Sigmoid colon (tissue), 4 donors: Measurements from ENCODE around the gene DCLRE1C.

Experiments used
- CTCF ChIP-seq, 4 experiments: fragments of 450-650 bp in 3 of 4; fragments of 200-600 bp in 1 of 4; IDR thresholded peaks; one replicate each; pipeline ENCODE4 v1.5.1; 2016 to 2019; ENCODE audit warnings: antibody characterized with exemption in 4 of 4, mild to moderate bottlenecking in 3 of 4, moderate library complexity in 2 of 4
- POLR2A ChIP-seq, 2 donors: fragments of 450-650 bp; IDR thresholded peaks; one replicate each; pipeline ENCODE4 v1.6.1; 2016; ENCODE audit warnings: antibody characterized with exemption in 2 of 2, mild to moderate bottlenecking in 2 of 2, moderate library complexity in 2 of 2
- POLR2AphosphoS5 ChIP-seq, 4 donors: sonication (generic); formaldehyde crosslinking; IDR thresholded peaks; one replicate each; pipeline ENCODE4 v1.6.1; 2017; ENCODE audit warnings: antibody characterized with exemption in 4 of 4

GRCh38 chr10:14917827-14918226 is 36.1 kb downstream of the DCLRE1C start:
- no peak for TF ChIP-seq CTCF (IDR thresholded peaks at IDR 0.05)
- TF ChIP-seq POLR2AphosphoS5 (IDR thresholded peaks at IDR 0.05): no peak
- TF ChIP-seq POLR2A (IDR thresholded peaks at IDR 0.05): no peak
